ENCODE data around the gene SORD. TPM values are rescaled to one million over a fixed set of nuclear protein-coding genes. Genes with fewer than 3 reads are reported as not detected.

The SORD gene
- total RNA-seq, 1 experiment from 2014 or later, result 53.1 TPM

GRCh38 chr15:45110256-45110820, 87.3 kb downstream of the SORD start:
- no peaks in the 10 kb centered on the region for H3K36me3 ChIP-seq (replicated peaks; ENCODE audit: control insufficient read depth, insufficient read depth, low read length)
- peaks cover 64% of the 10 kb centered on the region for H3K27me3 ChIP-seq (ENCODE audit: control insufficient read depth, insufficient read depth, low read length)
- H3K4me3 ChIP-seq (ENCODE audit: insufficient read depth, low read depth, low read length), result no peak overlapping the region
- peak; percentile 76 for DNase-seq

GRCh38 chr15:45111390-45112142, 88.6 kb downstream of the SORD start:
- peak; percentile 74 for DNase-seq
- Histone ChIP-seq H3K4me3 (ENCODE audit: insufficient read depth, low read depth, low read length) (peak overlapping the region; percentile 16; the same call in 1 of the 2 replicates), H3K27me3 (ENCODE audit: control insufficient read depth, insufficient read depth, low read length) (peaks cover 76% of the 10 kb centered on the region)

GRCh38 chr15:45112143-45112590, 89.2 kb downstream of the SORD start:
- Histone ChIP-seq H3K36me3 (replicated peaks; ENCODE audit: control insufficient read depth, insufficient read depth, low read length) (no peaks in the 10 kb centered on the region), H3K27me3 (ENCODE audit: control insufficient read depth, insufficient read depth, low read length) (peaks cover 82% of the 10 kb centered on the region), H3K4me3 (ENCODE audit: insufficient read depth, low read depth, low read length) (peak overlapping the region; percentile 24; the same call in 1 of the 2 replicates)
- peak; percentile 61 for DNase-seq

More at GRCh38 chr15:45111390-45112142, 88.6 kb downstream of the SORD start:
- H3K36me3 ChIP-seq (replicated peaks; ENCODE audit: control insufficient read depth, insufficient read depth, low read length), result no peaks in the 10 kb centered on the region

- Histone ChIP-seq H3K4me3 (ENCODE audit: insufficient read depth, low read depth, low read length) (peak overlapping the region; percentile 24; the same call in 1 of the 2 replicates), H3K27me3 (ENCODE audit: control insufficient read depth, insufficient read depth, low read length) (peaks cover 89% of the 10 kb centered on the region), H3K36me3 (replicated peaks; ENCODE audit: control insufficient read depth, insufficient read depth, low read length) (no peaks in the 10 kb centered on the region)
- DNase-seq, result peak; percentile 83
These were observed 89.8 kb downstream of the SORD start for GRCh38 chr15:45112591-45113379.

GRCh38 chr15:45113380-45113990, 90.5 kb downstream of the SORD start:
- peak; percentile 61 for DNase-seq
- H3K36me3 ChIP-seq (replicated peaks; ENCODE audit: control insufficient read depth, insufficient read depth, low read length), result no peaks in the 10 kb centered on the region
- H3K27me3 ChIP-seq (ENCODE audit: control insufficient read depth, insufficient read depth, low read length), result peaks cover 89% of the 10 kb centered on the region
- peak overlapping the region; percentile 24; the same call in 1 of the 2 replicates for H3K4me3 ChIP-seq (ENCODE audit: insufficient read depth, low read depth, low read length)

- peak within 1 kb of the TSS; percentile 24; the same call in 1 of the 2 replicates for H3K4me3 ChIP-seq (ENCODE audit: insufficient read depth, low read depth, low read length)
- peaks cover 85% of the 10 kb centered on the region for H3K27me3 ChIP-seq (ENCODE audit: control insufficient read depth, insufficient read depth, low read length)
- DNase-seq, result peak; percentile 70
- no peaks in the 10 kb centered on the region for H3K36me3 ChIP-seq (replicated peaks; ENCODE audit: control insufficient read depth, insufficient read depth, low read length)
These were observed 91.2 kb downstream of the SORD start, which contains the start of the genes DUOX2 and DUOXA2 for GRCh38 chr15:45114076-45114750. TSS of gene DUOX2 (minus strand) at chr15:45114172. CDS start at chr15:45113411, 761 bp downstream. TSS of gene DUOXA2 (plus strand) at chr15:45114326. CDS start at chr15:45114606, 280 bp downstream.

GRCh38 chr15:45114751-45115085, 91.7 kb downstream of the SORD start:
- no peak overlapping the region for H3K4me3 ChIP-seq (ENCODE audit: insufficient read depth, low read depth, low read length)
- DNase-seq, result peak; percentile 33
- no peaks in the 10 kb centered on the region for H3K36me3 ChIP-seq (replicated peaks; ENCODE audit: control insufficient read depth, insufficient read depth, low read length)
- peaks cover 84% of the 10 kb centered on the region for H3K27me3 ChIP-seq (ENCODE audit: control insufficient read depth, insufficient read depth, low read length)

- no peak overlapping the region for H3K4me3 ChIP-seq (ENCODE audit: insufficient read depth, low read depth, low read length)
- no peaks in the 10 kb centered on the region for H3K36me3 ChIP-seq (replicated peaks; ENCODE audit: control insufficient read depth, insufficient read depth, low read length)
- H3K27me3 ChIP-seq (ENCODE audit: control insufficient read depth, insufficient read depth, low read length), result peaks cover 80% of the 10 kb centered on the region
- peak; percentile 47 for DNase-seq
These were observed 92.4 kb downstream of the SORD start for GRCh38 chr15:45115312-45115820.

GRCh38 chr15:45116006-45116481, 93.0 kb downstream of the SORD start:
- peaks cover 75% of the 10 kb centered on the region for H3K27me3 ChIP-seq (ENCODE audit: control insufficient read depth, insufficient read depth, low read length)
- no peak for DNase-seq
- H3K4me3 ChIP-seq (ENCODE audit: insufficient read depth, low read depth, low read length), result no peak overlapping the region
- no peaks in the 10 kb centered on the region for H3K36me3 ChIP-seq (replicated peaks; ENCODE audit: control insufficient read depth, insufficient read depth, low read length)

- peak overlapping the region; percentile 14; the same call in 1 of the 2 replicates for H3K4me3 ChIP-seq (ENCODE audit: insufficient read depth, low read depth, low read length)
- DNase-seq, result peak; percentile 75
- no peaks in the 10 kb centered on the region for H3K36me3 ChIP-seq (replicated peaks; ENCODE audit: control insufficient read depth, insufficient read depth, low read length)
- peaks cover 71% of the 10 kb centered on the region for H3K27me3 ChIP-seq (ENCODE audit: control insufficient read depth, insufficient read depth, low read length)
These were observed 93.7 kb downstream of the SORD start for GRCh38 chr15:45116482-45117307.

GRCh38 chr15:45117308-45118130, 94.5 kb downstream of the SORD start:
- Histone ChIP-seq H3K27me3 (ENCODE audit: control insufficient read depth, insufficient read depth, low read length) (peaks cover 64% of the 10 kb centered on the region), H3K36me3 (replicated peaks; ENCODE audit: control insufficient read depth, insufficient read depth, low read length) (no peaks in the 10 kb centered on the region), H3K4me3 (ENCODE audit: insufficient read depth, low read depth, low read length) (peak overlapping the region; percentile 18; the same call in 1 of the 2 replicates)
- peak; percentile 66 for DNase-seq

GRCh38 chr15:45118131-45118588, 95.2 kb downstream of the SORD start:
- H3K4me3 ChIP-seq (ENCODE audit: insufficient read depth, low read depth, low read length), result peak overlapping the region; percentile 18; the same call in 1 of the 2 replicates
- peaks cover 62% of the 10 kb centered on the region for H3K27me3 ChIP-seq (ENCODE audit: control insufficient read depth, insufficient read depth, low read length)
- DNase-seq, result peak; percentile 95
- H3K36me3 ChIP-seq (replicated peaks; ENCODE audit: control insufficient read depth, insufficient read depth, low read length), result no peaks in the 10 kb centered on the region

All from H7 (cell line).